LNCaP clone FGC (cell line): ENCODE data around the gene TSG101.

ENCODE experiments used
- DNase-seq: peaks from one replicate; pipeline ENCODE4 v3.0.0-alpha.2; 2011; ENCODE audit warnings: low read depth
- H3K4me3 ChIP-seq: 2 replicates; pipeline ENCODE4 v1.5.1; 2011; ENCODE audit warnings: mild to moderate bottlenecking, low read depth, low read length, control low read depth
- CTCF ChIP-seq: IDR thresholded peaks from 2 replicates; pipeline ENCODE4 v1.5.1; 2012; ENCODE audit warnings: mild to moderate bottlenecking; ENCODE audit not compliant: control insufficient read depth, insufficient read depth; ENCODE audit errors: extremely low read depth

Gene TSG101

GRCh38 chr11:18449251-18449650, 77.5 kb downstream of the TSG101 start:
- TF ChIP-seq CTCF, result no peak
- H3K4me3 ChIP-seq, result no peak overlapping the region
- no peak for DNase-seq

- no peak for DNase-seq
- no peak overlapping the region for H3K4me3 ChIP-seq
- no peak for TF ChIP-seq CTCF
Observed at GRCh38 chr11:18438691-18439090, 88.1 kb downstream of the TSG101 start.
